GM18508 (cell line): ENCODE measurements around the gene MYBPH.

ENCODE experiments used
- ATAC-seq: cut with Tn5 transposase; IDR thresholded peaks from one replicate; pipeline ENCODE4 v1.9.1; 2021; ENCODE audit warnings: moderate number of reproducible peaks; ENCODE audit not compliant: insufficient read depth, unreplicated experiment

Gene MYBPH

GRCh38 chr1:203168991-203169390 is 6.6 kb downstream of the MYBPH start:
- ATAC-seq = no peak

- no peak for ATAC-seq
Observed at GRCh38 chr1:203168256-203168786, 7.3 kb downstream of the MYBPH start.

GRCh38 chr1:203167913-203168200 is 7.8 kb downstream of the MYBPH start:
- ATAC-seq = no peak

- no peak for ATAC-seq
Observed at GRCh38 chr1:203167026-203167912, 8.4 kb downstream of the MYBPH start.

GRCh38 chr1:203166192-203166940 is 9.3 kb downstream of the MYBPH start:
- no peak for ATAC-seq

- no peak for ATAC-seq
Observed at GRCh38 chr1:203165800-203166161, 9.8 kb downstream of the MYBPH start.

GRCh38 chr1:203165101-203165799 is 10.4 kb downstream of the MYBPH start:
- no peak for ATAC-seq

GRCh38 chr1:203163891-203164635 is 11.6 kb downstream of the MYBPH start:
- no peak for ATAC-seq

GRCh38 chr1:203162403-203162802 is 13.2 kb downstream of the MYBPH start:
- no peak for ATAC-seq

GRCh38 chr1:203161703-203162102 is 13.9 kb downstream of the MYBPH start:
- no peak for ATAC-seq

- ATAC-seq = no peak
Observed at GRCh38 chr1:203161175-203161574, 14.5 kb downstream of the MYBPH start.

GRCh38 chr1:203159844-203160243 is 15.8 kb downstream of the MYBPH start:
- ATAC-seq = no peak

- no peak for ATAC-seq
Observed at GRCh38 chr1:203158960-203159665, 16.5 kb downstream of the MYBPH start.

- ATAC-seq = no peak
Observed at GRCh38 chr1:203158423-203158822, 17.2 kb downstream of the MYBPH start.

- no peak for ATAC-seq
Observed at GRCh38 chr1:203156280-203156679, 19.3 kb downstream of the MYBPH start.

- ATAC-seq = no peak
Observed at GRCh38 chr1:203153989-203154821, 21.4 kb downstream of the MYBPH start.

GRCh38 chr1:203153051-203153988 is 22.3 kb downstream of the MYBPH start:
- ATAC-seq = no peak
